Osteoblast (primary cell): ENCODE measurements around the gene DUSP14. TPM values are rescaled to one million over a fixed set of nuclear protein-coding genes. Genes with fewer than 3 reads are reported as not detected.
A peak's percentile ranks its signal among the peaks of the same experiment; 100 is the strongest.

Experiments
- DNase-seq: peaks from one replicate; pipeline ENCODE4 v3.0.0; 2011; ENCODE audit warnings: low spot score, mixed read lengths; ENCODE audit not compliant: insufficient read length; ENCODE audit errors: missing footprints
- H2AFZ ChIP-seq: 2 replicates; pipeline ENCODE4 v1.6.0; 2011; ENCODE audit warnings: mild to moderate bottlenecking, low read length
- H3K27ac ChIP-seq: 2 replicates; pipeline ENCODE4 v1.5.1; 2011; ENCODE audit warnings: mild to moderate bottlenecking, low read depth, low read length, moderate library complexity
- H3K27me3 ChIP-seq: 2 replicates; pipeline ENCODE4 v1.6.0; 2012; ENCODE audit warnings: mild to moderate bottlenecking, control low read depth, inconsistent platforms, low read length, moderate library complexity; ENCODE audit not compliant: insufficient read depth
- H3K36me3 ChIP-seq: 2 replicates; pipeline ENCODE4 v1.5.1; 2011; ENCODE audit warnings: mild to moderate bottlenecking, low read length, control low read depth, moderate library complexity; ENCODE audit not compliant: insufficient read depth
- H3K4me1 ChIP-seq: 2 replicates; pipeline ENCODE4 v1.5.1; 2011; ENCODE audit warnings: mild to moderate bottlenecking, low read length, control low read depth, moderate library complexity; ENCODE audit not compliant: insufficient read depth
- H3K4me2 ChIP-seq: 2 replicates; pipeline ENCODE4 v1.6.0; 2011; ENCODE audit warnings: mild to moderate bottlenecking, low read length; ENCODE audit not compliant: insufficient read depth
- H3K4me3 ChIP-seq: fragments of 200-600 bp; sonication (generic); 3 replicates; pipeline ENCODE4 v1.5.1; 2012; ENCODE audit warnings: mild to moderate bottlenecking, low read length, inconsistent platforms; ENCODE audit not compliant: insufficient read depth
- H3K79me2 ChIP-seq: 2 replicates; pipeline ENCODE4 v1.6.0; 2012; ENCODE audit warnings: mild to moderate bottlenecking, low read length, control low read depth, inconsistent platforms; ENCODE audit not compliant: insufficient read depth
- H3K9me3 ChIP-seq: 2 replicates; pipeline ENCODE4 v1.5.1; 2011; ENCODE audit warnings: low read depth, low read length, control low read depth
- H4K20me1 ChIP-seq: 2 replicates; pipeline ENCODE4 v1.6.0; 2012; ENCODE audit warnings: mild to moderate bottlenecking, low read length, control low read depth; ENCODE audit not compliant: insufficient read depth
- total RNA-seq: library from RNA; depleted of rRNA; stranded (reverse); fragments of >200 nt; gene quantifications from 2 replicates; pipeline ENCODE4 v1.2.3, GENCODE V29; 2012
- TF ChIP-seq, protein P1 (sequence below): IDR thresholded peaks from 2 replicates; pipeline ENCODE4 v1.5.1; 2011; ENCODE audit warnings: mild to moderate bottlenecking, low read depth, low read length, moderate library complexity; ENCODE audit errors: extremely low read depth

DUSP14 gene
- total RNA-seq, 1 donor: 97.7 TPM

DNA sequence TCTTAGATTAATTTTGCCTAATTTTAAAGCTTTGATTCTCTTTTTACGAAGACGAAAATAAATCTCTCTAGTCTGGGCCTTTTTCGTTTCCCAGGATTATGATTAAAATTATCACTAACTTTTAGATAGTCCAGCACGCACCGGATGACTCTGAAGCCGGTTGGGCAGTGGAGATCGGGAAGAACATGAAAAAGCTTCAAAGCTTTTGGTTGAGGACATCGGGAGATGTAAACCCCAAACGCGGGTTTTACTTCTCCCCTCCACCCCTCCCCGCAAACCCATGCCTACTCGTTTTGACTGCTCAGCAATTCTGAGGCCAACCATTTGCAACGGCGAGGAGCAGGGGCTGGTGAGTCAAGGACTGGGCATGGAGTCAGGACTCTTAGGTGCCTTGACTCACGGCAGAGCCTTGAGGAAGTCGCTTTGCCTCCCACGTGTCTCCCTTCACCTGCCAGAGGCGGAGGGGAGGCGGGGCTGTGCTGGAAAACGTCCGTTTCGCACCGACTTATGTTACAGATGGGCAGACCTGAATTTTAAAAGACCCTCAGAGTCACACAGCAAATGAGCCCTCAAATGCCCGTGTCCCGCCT lies 989 bp upstream of the DUSP14 start:
- TF ChIP-seq, protein P1, sequence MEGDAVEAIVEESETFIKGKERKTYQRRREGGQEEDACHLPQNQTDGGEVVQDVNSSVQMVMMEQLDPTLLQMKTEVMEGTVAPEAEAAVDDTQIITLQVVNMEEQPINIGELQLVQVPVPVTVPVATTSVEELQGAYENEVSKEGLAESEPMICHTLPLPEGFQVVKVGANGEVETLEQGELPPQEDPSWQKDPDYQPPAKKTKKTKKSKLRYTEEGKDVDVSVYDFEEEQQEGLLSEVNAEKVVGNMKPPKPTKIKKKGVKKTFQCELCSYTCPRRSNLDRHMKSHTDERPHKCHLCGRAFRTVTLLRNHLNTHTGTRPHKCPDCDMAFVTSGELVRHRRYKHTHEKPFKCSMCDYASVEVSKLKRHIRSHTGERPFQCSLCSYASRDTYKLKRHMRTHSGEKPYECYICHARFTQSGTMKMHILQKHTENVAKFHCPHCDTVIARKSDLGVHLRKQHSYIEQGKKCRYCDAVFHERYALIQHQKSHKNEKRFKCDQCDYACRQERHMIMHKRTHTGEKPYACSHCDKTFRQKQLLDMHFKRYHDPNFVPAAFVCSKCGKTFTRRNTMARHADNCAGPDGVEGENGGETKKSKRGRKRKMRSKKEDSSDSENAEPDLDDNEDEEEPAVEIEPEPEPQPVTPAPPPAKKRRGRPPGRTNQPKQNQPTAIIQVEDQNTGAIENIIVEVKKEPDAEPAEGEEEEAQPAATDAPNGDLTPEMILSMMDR: no peak
- Histone ChIP-seq H3K4me3 (peak overlapping the region; percentile 87), H3K4me1 (peaks cover 58% of the 10 kb centered on the region), H3K4me2 (peak overlapping the region; percentile 99), H3K27me3 (no peaks in the 10 kb centered on the region), H3K27ac (peak overlapping the region; percentile 99), H2AFZ (peak overlapping the region; percentile 63), H3K79me2 (peaks cover 34% of the 10 kb centered on the region), H3K36me3 (no peaks in the 10 kb centered on the region), H4K20me1 (peaks cover 2% of the 10 kb centered on the region), H3K9me3 (no peaks in the 10 kb centered on the region)
- peak; percentile 98 for DNase-seq

DNA sequence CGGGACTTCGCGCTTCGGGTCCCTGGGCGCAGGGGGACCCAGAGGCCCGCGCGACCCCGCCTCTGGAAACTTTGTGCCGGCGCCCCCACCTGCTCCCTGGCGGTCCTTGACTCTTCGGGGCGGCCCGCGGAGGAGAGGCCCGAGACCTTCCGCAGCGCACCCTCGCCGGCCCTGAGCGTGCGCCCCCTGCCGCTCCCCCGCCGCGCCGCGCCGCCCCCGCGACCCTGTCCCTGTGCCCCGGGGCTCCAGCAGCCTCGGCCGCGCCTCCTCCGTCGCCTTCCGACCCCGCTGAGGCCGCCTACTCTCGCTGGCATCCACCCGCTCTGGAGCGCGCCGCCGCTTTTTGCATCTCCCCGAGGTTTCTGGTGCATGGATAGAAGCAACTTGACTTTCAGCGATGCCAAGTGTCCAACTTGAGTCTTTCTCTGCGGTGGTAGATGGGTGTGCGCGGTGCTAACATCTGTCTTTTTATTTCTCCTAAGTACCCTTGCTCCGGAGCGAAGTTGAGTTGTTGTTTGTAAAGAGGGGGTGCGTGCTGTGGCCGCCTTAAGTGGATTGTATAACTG lies 414 bp downstream of the DUSP14 start:
- H2AFZ ChIP-seq: peak overlapping the region; percentile 35
- no peak for DNase-seq
- peaks cover 70% of the 10 kb centered on the region for H3K4me1 ChIP-seq
- H3K27ac ChIP-seq: peak overlapping the region; percentile 97
- TF ChIP-seq, protein P1: peak; percentile 11
- peaks cover 46% of the 10 kb centered on the region for H3K79me2 ChIP-seq
- H3K4me3 ChIP-seq: peak overlapping the region; percentile 87
- peak overlapping the region; percentile 91 for H3K4me2 ChIP-seq
- no peaks in the 10 kb centered on the region for H3K27me3 ChIP-seq
- H3K9me3 ChIP-seq: no peaks in the 10 kb centered on the region
- no peaks in the 10 kb centered on the region for H3K36me3 ChIP-seq
- H4K20me1 ChIP-seq: peaks cover 7% of the 10 kb centered on the region

DNA sequence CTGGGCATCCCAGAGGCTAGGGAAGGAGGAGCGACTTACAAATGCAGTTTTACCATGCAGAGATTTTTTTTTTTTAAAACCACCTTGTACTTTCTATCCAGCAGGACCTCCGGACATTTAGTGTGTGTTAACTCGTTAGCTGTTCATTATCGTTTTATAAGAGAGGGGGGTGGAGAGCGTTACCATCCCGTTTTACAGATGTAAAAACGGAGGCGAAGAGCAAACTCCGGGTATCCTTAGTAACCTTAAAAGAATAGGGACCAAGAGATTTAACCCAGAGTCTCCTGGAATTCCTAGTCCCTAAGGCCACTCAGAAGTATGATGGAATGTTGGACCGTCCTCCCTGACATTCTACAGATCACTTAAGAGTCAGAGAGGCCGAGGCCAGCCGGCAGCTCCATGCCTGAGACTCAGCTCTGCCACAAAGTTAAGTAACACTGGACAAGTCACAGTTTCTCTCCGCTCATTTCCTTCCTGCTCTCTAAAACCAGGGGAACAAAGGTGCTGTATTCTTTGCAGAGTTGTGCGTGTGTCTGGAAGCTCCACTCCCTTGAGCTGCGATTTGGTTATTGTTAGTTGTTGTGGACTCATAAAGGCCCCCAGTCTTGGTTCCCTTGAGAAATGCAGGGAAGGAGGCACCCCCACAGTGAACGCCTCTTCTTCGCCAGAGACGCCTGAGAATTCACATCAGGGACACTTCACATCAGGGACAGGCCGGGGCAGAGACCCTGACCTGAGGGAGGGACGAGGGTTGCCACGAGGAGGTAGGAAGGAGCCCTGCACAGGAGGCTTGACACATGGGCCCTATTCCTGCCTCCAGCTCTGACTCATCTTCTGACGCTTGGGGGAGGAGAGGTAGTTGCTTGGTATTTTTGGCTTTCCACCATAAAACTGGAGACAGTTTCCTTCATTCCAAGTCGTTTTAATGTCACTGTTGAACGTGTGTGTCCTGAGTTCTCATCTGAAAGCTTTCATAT lies 1.2 kb downstream of the DUSP14 start:
- Histone ChIP-seq H3K4me1 (peaks cover 73% of the 10 kb centered on the region), H3K4me3 (peak overlapping the region; percentile 87), H3K27ac (peak overlapping the region; percentile 97), H3K36me3 (no peaks in the 10 kb centered on the region), H3K9me3 (no peaks in the 10 kb centered on the region), H3K27me3 (no peaks in the 10 kb centered on the region), H3K4me2 (peak overlapping the region; percentile 91), H4K20me1 (peaks cover 11% of the 10 kb centered on the region), H3K79me2 (peaks cover 54% of the 10 kb centered on the region), H2AFZ (no peak overlapping the region)
- peak; percentile 97 for DNase-seq
- TF ChIP-seq, protein P1: no peak
